GM21717 (cell line): ENCODE data around the gene GPC6.
"Not testable (repeated sequence)": the region's sequence is repeated elsewhere in the genome, so short reads cannot be mapped to it uniquely, and the experiment has no call there.

ENCODE experiments used
- ATAC-seq: cut with Tn5 transposase; IDR thresholded peaks from one replicate; pipeline ENCODE4 v1.9.1; 2021; ENCODE audit warnings: mild to moderate bottlenecking, moderate library complexity; ENCODE audit not compliant: unreplicated experiment

The GPC6 gene

DNA sequence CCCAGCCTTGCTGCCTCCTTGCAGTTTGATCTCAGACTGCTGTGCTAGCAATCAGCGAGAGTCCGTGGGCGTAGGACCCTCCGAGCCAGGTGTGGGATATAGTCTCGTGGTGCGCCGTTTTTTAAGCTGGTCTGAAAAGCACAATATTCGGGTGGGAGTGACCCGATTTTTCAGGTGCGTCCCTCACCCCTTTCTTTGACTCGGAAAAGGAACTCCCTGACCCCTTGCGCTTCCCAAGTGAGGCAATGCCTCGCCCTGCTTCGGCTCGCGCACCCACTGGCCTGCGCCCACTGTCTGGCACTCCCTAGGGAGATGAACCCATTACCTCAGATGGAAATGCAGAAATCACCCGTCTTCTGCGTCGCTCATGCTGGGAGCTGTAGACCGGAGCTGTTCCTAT lies 269.5 kb downstream of the GPC6 start:
- not testable (repeated sequence) for ATAC-seq

DNA sequence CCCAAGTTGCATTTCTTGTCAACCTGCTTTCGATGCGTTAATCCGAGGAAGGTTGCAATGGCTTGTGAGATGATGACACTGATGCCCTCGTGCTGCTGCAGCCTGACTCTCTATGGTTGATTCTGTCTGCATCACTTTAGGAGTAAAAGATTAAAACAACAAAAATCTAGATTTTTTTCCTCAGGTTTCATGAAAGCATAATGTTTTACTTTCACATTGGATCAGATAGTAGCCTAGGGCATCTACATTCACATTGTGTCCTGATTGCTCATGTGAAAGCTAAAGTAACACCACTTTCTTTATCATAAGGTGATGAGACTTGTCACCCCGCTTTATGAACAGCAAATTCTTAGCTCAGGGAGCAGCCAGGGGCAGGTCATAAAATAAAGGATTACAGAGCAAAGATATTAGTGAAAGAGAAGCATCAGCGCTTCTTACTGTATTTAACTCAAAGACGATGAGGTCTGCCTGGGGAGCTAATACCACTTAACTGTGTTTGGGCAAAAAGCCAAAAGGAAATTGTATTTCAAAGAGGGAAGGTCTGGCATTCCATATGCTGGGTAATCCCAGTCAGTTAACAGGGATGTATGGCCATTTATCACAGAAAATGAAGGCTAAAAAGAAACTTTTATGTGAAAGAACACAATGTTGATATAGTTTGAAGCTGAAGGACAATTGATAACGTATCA lies 270.5 kb downstream of the GPC6 start:
- ATAC-seq = no peak

DNA sequence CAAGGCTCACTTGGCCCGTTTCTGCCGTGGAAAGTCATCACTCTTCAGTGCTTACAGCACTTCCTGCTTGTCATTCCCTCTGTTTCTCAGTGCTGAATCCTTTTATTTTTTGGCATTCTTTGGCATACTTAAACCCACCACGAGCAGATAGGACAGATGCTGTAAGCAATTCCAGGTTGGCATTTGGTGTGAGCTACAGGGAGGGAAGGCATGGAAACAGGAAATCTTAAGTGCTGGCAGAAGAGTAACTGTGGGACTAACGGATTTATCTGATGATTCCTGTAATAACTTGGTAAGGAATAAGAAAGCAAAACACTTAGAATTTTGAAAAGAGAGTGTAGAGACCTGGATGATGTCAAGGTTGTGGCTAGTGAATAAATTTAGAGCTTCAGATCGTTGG lies 273.4 kb downstream of the GPC6 start:
- no peak for ATAC-seq

DNA sequence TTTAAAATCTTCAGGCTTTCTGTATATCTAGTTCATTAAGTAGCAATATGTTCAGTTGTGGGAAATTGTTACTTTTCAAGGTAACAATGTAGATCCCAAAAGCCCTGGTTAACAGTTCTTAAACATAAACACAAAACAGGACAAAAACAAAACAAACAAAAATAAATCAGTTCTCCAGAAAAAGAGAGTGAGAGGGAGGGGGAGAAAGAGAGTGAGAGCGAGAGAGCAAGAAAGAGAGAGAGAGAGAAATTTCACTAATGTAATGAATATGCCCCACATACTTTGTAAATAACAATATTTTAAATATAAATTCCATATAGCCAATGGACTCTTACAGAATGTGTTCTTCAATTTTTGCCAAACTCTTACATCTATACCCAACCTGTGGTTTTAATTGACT lies 275.5 kb downstream of the GPC6 start:
- no peak for ATAC-seq

DNA sequence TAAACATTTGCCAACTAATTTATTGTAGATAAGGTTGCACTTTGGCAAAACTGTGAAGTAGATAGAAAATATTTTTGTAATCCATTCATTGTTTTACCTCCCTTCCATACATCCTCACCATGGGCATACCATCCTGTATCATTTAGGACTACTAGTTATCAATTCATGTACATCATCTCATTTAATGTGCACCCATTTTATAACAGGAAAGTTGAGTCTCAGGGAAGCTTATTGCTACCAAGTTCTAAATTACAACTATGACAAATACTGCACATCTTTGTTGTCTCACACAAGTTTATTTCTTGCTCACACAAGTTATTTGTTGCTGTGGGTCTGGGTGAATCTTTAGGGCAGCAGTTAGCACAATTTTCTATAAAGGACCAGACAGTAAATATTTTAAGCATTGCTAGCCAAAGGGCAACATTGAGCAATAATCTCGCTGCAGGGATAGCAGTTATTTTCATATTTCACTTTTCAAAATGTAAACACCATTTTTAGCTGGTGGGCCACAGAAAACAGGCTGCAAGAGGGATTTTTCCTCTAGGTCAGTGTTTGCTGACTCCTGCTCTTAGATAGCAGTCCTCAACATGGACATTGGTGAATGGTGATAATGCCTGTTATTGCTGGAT lies 276.5 kb downstream of the GPC6 start:
- no peak for ATAC-seq

GRCh38 chr13:93505104-93505952 lies 278.7 kb downstream of the GPC6 start:
- no peak for ATAC-seq

- no peak for ATAC-seq
Observed at GRCh38 chr13:93511011-93511410, 284.4 kb downstream of the GPC6 start.

DNA sequence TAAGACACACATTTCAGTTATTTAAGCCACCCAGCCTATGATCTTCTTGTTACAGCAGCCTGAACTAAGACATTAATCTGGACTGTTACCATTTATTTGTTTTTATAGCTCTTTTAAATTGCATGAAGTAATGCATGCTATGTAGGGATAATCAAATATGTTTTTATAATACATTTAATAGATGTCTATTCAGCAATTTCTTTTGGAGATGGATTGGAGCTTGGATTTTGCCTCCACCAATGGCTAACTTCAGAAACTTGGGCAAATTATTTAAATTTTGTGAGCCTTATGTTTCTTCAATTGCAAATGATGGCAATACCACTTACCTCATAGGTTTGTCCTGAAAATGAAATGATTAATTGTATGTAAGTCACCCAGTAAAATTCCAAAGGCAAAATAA lies 288.7 kb downstream of the GPC6 start:
- ATAC-seq = no peak

- ATAC-seq = no peak
Observed at GRCh38 chr13:93517658-93518057, 291.1 kb downstream of the GPC6 start.

GRCh38 chr13:93521307-93521706 lies 294.7 kb downstream of the GPC6 start:
- no peak for ATAC-seq

GRCh38 chr13:93522501-93522900 lies 295.9 kb downstream of the GPC6 start:
- no peak for ATAC-seq

GRCh38 chr13:93525087-93525486 lies 298.5 kb downstream of the GPC6 start:
- ATAC-seq = no peak

DNA sequence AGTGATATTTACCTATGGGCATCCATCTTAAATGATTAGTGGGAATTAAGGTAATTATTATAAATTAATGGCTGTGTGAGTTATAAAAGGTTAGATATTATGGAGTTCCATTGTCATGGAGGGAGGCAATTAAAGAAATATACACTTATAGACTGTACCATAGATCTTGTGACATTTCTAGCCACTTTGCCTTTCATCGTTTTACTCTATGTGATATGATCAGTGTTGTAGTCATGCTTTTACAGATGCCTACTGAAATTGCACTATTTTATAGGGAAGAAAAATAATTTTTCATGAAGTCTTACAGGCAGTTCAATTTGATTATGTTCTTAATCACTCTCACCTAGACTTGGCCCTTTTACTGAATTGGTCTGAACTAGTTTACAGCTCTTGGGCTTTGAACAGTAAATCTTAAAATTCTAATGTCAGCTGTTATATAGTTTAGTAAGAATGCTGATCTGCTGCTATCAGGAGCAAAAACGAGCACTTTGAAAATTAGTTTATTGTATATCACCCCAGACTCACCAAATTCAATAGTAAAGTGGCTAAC lies 301.2 kb downstream of the GPC6 start:
- ATAC-seq = no peak

DNA sequence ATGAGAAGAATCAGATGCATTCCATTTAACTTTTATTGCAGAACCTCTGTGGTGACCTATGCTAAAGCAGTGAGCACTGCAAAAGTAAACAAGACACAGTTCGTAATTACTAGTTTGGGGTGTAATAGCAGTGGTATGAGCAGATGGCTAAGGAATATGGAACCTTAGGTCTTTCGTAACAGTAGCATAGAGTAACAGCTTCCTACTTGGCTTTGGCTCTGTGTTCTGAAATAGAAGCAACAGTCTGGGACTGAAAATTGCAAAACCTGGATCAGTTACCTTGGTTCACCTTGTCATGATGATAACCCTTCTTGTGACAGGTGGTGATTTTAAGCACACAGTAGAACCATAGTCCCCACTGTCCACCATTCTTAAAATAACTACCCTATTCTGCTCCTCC lies 303.4 kb downstream of the GPC6 start:
- ATAC-seq = no peak

- no peak for ATAC-seq
Observed at GRCh38 chr13:93534181-93534700, 307.6 kb downstream of the GPC6 start.

DNA sequence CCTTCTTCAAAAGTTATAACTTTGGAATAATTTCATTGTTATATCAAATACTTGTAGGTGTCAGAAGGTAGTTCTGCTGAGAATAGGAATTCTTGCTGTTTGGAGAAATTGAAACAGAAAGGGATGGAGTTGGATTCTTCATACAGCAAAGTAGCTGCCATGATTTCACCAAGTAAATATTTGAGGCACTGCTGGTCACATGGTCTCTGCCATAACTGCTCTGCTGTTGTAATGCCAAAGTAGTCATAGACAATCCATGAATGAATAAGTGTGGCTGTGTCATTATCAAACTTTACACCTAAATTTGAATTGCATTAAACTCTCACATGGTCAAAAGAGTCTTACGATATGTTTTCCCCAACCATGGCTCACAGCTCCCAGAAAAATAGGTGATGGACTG lies 308.6 kb downstream of the GPC6 start:
- no peak for ATAC-seq

GRCh38 chr13:93539914-93540313 lies 313.3 kb downstream of the GPC6 start:
- ATAC-seq = no peak

GRCh38 chr13:93547886-93548285 lies 321.3 kb downstream of the GPC6 start:
- ATAC-seq = no peak

GRCh38 chr13:93549326-93550005 lies 322.9 kb downstream of the GPC6 start:
- no peak for ATAC-seq

GRCh38 chr13:93550236-93550635 lies 323.6 kb downstream of the GPC6 start:
- ATAC-seq = no peak

- no peak for ATAC-seq
Observed at GRCh38 chr13:93552596-93552995, 326.0 kb downstream of the GPC6 start.
